SK-N-SH (cell line): ENCODE data around the gene CALML6.

Experiments used
- EP300 ChIP-seq, 2 experiments: IDR thresholded peaks; 2 replicates each; pipeline versions ENCODE4 v1.4.0 to v1.6.1; 2012; ENCODE audit warnings: borderline replicate concordance in 1 of 2, low read depth in 1 of 2, low read length in 1 of 2
- GABPA ChIP-seq: IDR thresholded peaks from 2 replicates; pipeline ENCODE4 v1.4.0; 2012; ENCODE audit warnings: low read depth, mild to moderate bottlenecking
- MAX ChIP-seq: IDR thresholded peaks from 2 replicates; pipeline ENCODE4 v1.4.0; 2012; ENCODE audit warnings: low read depth
- POLR2AphosphoS5 ChIP-seq: IDR thresholded peaks from 2 replicates; pipeline ENCODE4 v1.6.1; 2012; ENCODE audit warnings: low read depth, low read length
- RFX5 ChIP-seq: IDR thresholded peaks from 2 replicates; pipeline ENCODE4 v1.6.1; 2012; ENCODE audit warnings: mild to moderate bottlenecking, improper control_type of control experiment, low read length
- TAF1 ChIP-seq: IDR thresholded peaks from 2 replicates; pipeline ENCODE4 v1.6.1; 2012; ENCODE audit warnings: low read depth, mild to moderate bottlenecking, low read length, moderate library complexity, borderline replicate concordance
- TEAD4 ChIP-seq: IDR thresholded peaks from 2 replicates; pipeline ENCODE4 v1.4.0; 2012; ENCODE audit warnings: mild to moderate bottlenecking, borderline replicate concordance; ENCODE audit not compliant: insufficient read depth
- USF2 ChIP-seq: fragments of 150-350 bp; IDR thresholded peaks from 2 replicates; pipeline ENCODE4 v1.6.1; 2017; ENCODE audit warnings: antibody characterized with exemption, low read length, low read depth, borderline replicate concordance
- TF ChIP-seq, protein P1 (sequence below): fragments of 200-600 bp; sonication (generic); IDR thresholded peaks from 2 replicates; pipeline ENCODE4 v1.6.1; 2017; ENCODE audit warnings: antibody characterized with exemption, mild to moderate bottlenecking, moderate library complexity
- TF ChIP-seq, protein P2 (sequence below): IDR thresholded peaks from 2 replicates; pipeline ENCODE4 v1.4.0; 2012; ENCODE audit warnings: low read depth, borderline replicate concordance
- TF ChIP-seq, protein P3 (sequence below): IDR thresholded peaks from 2 replicates; pipeline ENCODE4; 2012

DNA sequence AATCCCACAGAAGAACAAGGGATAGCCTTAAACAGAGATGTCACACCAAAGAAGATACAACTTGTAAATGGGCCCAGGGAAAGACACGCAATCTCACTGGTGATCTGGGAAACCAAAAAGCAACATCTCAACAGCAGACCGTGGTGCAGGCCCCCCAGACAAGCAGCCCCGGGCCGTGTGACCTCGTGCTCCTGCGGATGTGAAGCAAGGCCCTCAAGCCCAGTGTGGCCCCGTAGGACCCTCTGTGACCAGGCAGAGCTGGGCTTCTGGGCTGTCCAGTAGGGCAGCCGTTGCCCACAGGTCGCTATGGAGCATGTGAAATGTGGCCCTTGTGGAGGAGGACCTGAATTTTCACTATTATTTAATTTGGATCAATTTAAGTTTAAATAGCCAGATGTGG is 39.0 kb downstream of the CALML6 start:
- TF ChIP-seq MAX: no peak
- TF ChIP-seq POLR2AphosphoS5: no peak
- TF ChIP-seq, protein P1, sequence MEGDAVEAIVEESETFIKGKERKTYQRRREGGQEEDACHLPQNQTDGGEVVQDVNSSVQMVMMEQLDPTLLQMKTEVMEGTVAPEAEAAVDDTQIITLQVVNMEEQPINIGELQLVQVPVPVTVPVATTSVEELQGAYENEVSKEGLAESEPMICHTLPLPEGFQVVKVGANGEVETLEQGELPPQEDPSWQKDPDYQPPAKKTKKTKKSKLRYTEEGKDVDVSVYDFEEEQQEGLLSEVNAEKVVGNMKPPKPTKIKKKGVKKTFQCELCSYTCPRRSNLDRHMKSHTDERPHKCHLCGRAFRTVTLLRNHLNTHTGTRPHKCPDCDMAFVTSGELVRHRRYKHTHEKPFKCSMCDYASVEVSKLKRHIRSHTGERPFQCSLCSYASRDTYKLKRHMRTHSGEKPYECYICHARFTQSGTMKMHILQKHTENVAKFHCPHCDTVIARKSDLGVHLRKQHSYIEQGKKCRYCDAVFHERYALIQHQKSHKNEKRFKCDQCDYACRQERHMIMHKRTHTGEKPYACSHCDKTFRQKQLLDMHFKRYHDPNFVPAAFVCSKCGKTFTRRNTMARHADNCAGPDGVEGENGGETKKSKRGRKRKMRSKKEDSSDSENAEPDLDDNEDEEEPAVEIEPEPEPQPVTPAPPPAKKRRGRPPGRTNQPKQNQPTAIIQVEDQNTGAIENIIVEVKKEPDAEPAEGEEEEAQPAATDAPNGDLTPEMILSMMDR: no peak
- no peak for TF ChIP-seq TEAD4
- TF ChIP-seq EP300 (IDR thresholded peaks at IDR 0.05; ENCODE audit: borderline replicate concordance in 1 of 2, low read depth in 1 of 2, low read length in 1 of 2): no peak
- TF ChIP-seq RFX5: no peak
- TF ChIP-seq, protein P2, sequence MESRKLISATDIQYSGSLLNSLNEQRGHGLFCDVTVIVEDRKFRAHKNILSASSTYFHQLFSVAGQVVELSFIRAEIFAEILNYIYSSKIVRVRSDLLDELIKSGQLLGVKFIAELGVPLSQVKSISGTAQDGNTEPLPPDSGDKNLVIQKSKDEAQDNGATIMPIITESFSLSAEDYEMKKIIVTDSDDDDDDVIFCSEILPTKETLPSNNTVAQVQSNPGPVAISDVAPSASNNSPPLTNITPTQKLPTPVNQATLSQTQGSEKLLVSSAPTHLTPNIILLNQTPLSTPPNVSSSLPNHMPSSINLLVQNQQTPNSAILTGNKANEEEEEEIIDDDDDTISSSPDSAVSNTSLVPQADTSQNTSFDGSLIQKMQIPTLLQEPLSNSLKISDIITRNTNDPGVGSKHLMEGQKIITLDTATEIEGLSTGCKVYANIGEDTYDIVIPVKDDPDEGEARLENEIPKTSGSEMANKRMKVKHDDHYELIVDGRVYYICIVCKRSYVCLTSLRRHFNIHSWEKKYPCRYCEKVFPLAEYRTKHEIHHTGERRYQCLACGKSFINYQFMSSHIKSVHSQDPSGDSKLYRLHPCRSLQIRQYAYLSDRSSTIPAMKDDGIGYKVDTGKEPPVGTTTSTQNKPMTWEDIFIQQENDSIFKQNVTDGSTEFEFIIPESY: no peak
- TF ChIP-seq USF2: no peak
- no peak for TF ChIP-seq GABPA
- no peak for TF ChIP-seq TAF1
- TF ChIP-seq, protein P3, sequence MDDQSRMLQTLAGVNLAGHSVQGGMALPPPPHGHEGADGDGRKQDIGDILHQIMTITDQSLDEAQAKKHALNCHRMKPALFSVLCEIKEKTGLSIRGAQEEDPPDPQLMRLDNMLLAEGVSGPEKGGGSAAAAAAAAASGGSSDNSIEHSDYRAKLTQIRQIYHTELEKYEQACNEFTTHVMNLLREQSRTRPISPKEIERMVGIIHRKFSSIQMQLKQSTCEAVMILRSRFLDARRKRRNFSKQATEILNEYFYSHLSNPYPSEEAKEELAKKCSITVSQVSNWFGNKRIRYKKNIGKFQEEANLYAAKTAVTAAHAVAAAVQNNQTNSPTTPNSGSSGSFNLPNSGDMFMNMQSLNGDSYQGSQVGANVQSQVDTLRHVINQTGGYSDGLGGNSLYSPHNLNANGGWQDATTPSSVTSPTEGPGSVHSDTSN: no peak
